H1 (cell line): ENCODE data around the gene EML4. TPM values are rescaled to one million over a fixed set of nuclear protein-coding genes. Genes with fewer than 3 reads are reported as not detected.

Experiments used
- CTCF ChIA-PET: fragments of 300-600 bp; sonication (Branson Sonifier 250); formaldehyde crosslinking; loops from one replicate; lab custom pipeline; 2021; ENCODE audit not compliant: partially characterized antibody; lab: Charles Lee
- POLR2A ChIA-PET: fragments of 300-600 bp; sonication (Branson Sonifier 250); formaldehyde crosslinking; loops from one replicate; lab custom pipeline; 2021; ENCODE audit warnings: inconsistent platforms; ENCODE audit not compliant: partially characterized antibody; lab: Charles Lee
- DNase-seq, 2 experiments: peaks; one replicate each; pipeline versions ENCODE4 v3.0.0 to v3.0.0-alpha.2; 2010 to 2022; ENCODE audit warnings: low spot score in 2 of 2, low read depth in 1 of 2, mixed read lengths in 1 of 2
- FAIRE-seq: peaks from 2 replicates; lab custom pipeline; 2011; peaks lifted over from hg19 to GRCh38; lab: Jason Lieb, UNC
- H2AFZ ChIP-seq: 2 replicates; pipeline ENCODE4 v1.8.1; 2012; ENCODE audit warnings: low read length, inconsistent platforms
- H2AK5ac ChIP-seq: 2 replicates; pipeline ENCODE4 v1.6.1; 2013; ENCODE audit warnings: low read depth, low read length
- H2BK120ac ChIP-seq: replicated peaks from 2 replicates; pipeline ENCODE3; 2013; ENCODE audit warnings: low read depth, low read length, inconsistent platforms
- H2BK12ac ChIP-seq: 2 replicates; pipeline ENCODE4 v1.6.1; 2013; ENCODE audit warnings: low read depth, low read length
- H2BK15ac ChIP-seq: 2 replicates; pipeline ENCODE4 v1.6.1; 2013; ENCODE audit warnings: low read length
- H2BK20ac ChIP-seq: 2 replicates; pipeline ENCODE4 v1.6.1; 2013; ENCODE audit warnings: low read length
- H2BK5ac ChIP-seq: 2 replicates; pipeline ENCODE4 v1.6.1; 2013; ENCODE audit warnings: low read depth, low read length
- H3K14ac ChIP-seq: 2 replicates; pipeline ENCODE4 v1.6.1; 2013; ENCODE audit warnings: inconsistent platforms; ENCODE audit not compliant: insufficient read length
- H3K18ac ChIP-seq: 2 replicates; pipeline ENCODE4 v1.6.1; 2013; ENCODE audit warnings: low read length; ENCODE audit errors: extremely low read depth
- H3K23ac ChIP-seq: 2 replicates; pipeline ENCODE4 v1.6.1; 2013; ENCODE audit warnings: inconsistent platforms; ENCODE audit not compliant: insufficient read length
- H3K23me2 ChIP-seq: 2 replicates; pipeline ENCODE4 v1.6.1; 2013; ENCODE audit warnings: low read depth, low read length
- H3K27ac ChIP-seq: 2 replicates; pipeline ENCODE4 v1.6.1; 2011; ENCODE audit warnings: low read depth, low read length, inconsistent platforms
- H3K27me3 ChIP-seq, 4 experiments: replicated peaks in 1 of 4; 1 replicate in 1 of 4; 2 replicates in 3 of 4; pipeline versions ENCODE4 v1.6.1 to v1.8.1; 2011 to 2013; ENCODE audit warnings: low read length in 3 of 4, mild to moderate bottlenecking in 3 of 4, inconsistent platforms in 2 of 4, mixed read lengths in 2 of 4, moderate library complexity in 1 of 4; ENCODE audit not compliant: control insufficient read depth in 3 of 4, insufficient read depth in 3 of 4; ENCODE audit errors: extremely low read depth in 1 of 4
- H3K36me3 ChIP-seq, 4 experiments: 2 replicates each; pipeline versions ENCODE4 v1.6.1 to v1.8.1; 2011 to 2013; ENCODE audit warnings: mild to moderate bottlenecking in 4 of 4, low read length in 3 of 4, moderate library complexity in 2 of 4, control low read depth in 1 of 4, inconsistent platforms in 1 of 4; ENCODE audit not compliant: insufficient read depth in 4 of 4, control insufficient read depth in 2 of 4
- H3K4ac ChIP-seq: replicated peaks from 2 replicates; pipeline ENCODE3; 2013; ENCODE audit warnings: low read length, low read depth, mixed read lengths, inconsistent platforms; ENCODE audit not compliant: insufficient read length
- H3K4me1 ChIP-seq, 4 experiments: replicated peaks in 1 of 4; 1 replicate in 1 of 4; 2 replicates in 3 of 4; pipeline versions ENCODE4 v1.6.1 to v1.8.1; 2011 to 2013; ENCODE audit warnings: low read length in 3 of 4, inconsistent platforms in 2 of 4, mixed read lengths in 1 of 4; ENCODE audit not compliant: insufficient read depth in 4 of 4, control insufficient read depth in 3 of 4
- H3K4me2 ChIP-seq, 2 experiments: 2 replicates each; pipeline versions ENCODE4 v1.6.1 to v1.8.1; 2011 to 2013; ENCODE audit warnings: low read depth in 2 of 2, low read length in 2 of 2, control low read depth in 1 of 2, inconsistent platforms in 1 of 2, mild to moderate bottlenecking in 1 of 2; ENCODE audit not compliant: insufficient read depth in 1 of 2
- H3K4me3 ChIP-seq, 4 experiments: fragments of 200-600, 300-600 bp in 1 of 4; sonication (generic), shearing (Covaris generic), sonication (Bioruptor Twin) in 1 of 4; 2 replicates each; pipeline versions ENCODE4 v1.5.1 to v1.8.1; 2011 to 2016; ENCODE audit warnings: low read length in 4 of 4, low read depth in 3 of 4, control low read depth in 2 of 4, inconsistent platforms in 2 of 4, mild to moderate bottlenecking in 2 of 4, mixed read lengths in 1 of 4, moderate library complexity in 1 of 4; ENCODE audit not compliant: insufficient read depth in 2 of 4; ENCODE audit errors: extremely low read depth in 1 of 4
- H3K56ac ChIP-seq: replicated peaks from 2 replicates; pipeline ENCODE3; 2013; ENCODE audit warnings: low read depth, mild to moderate bottlenecking, mixed read lengths, low read length, inconsistent platforms; ENCODE audit not compliant: insufficient read length
- H3K79me1 ChIP-seq: 2 replicates; pipeline ENCODE4 v1.6.1; 2013; ENCODE audit warnings: low read depth, low read length, control low read depth
- H3K79me2 ChIP-seq, 2 experiments: 2 replicates each; pipeline versions ENCODE4 v1.6.1 to v1.8.1; 2012 to 2013; ENCODE audit warnings: low read length in 2 of 2, mild to moderate bottlenecking in 2 of 2, inconsistent platforms in 1 of 2; ENCODE audit not compliant: insufficient read depth in 2 of 2, control insufficient read depth in 1 of 2
- H3K9ac ChIP-seq, 4 experiments: replicated peaks in 1 of 4; 1 replicate in 1 of 4; 2 replicates in 3 of 4; pipeline versions ENCODE4 v1.6.1 to v1.8.1; 2011 to 2013; ENCODE audit warnings: low read depth in 3 of 4, low read length in 3 of 4, control low read depth in 2 of 4, mild to moderate bottlenecking in 2 of 4, moderate library complexity in 2 of 4, inconsistent platforms in 1 of 4; ENCODE audit errors: extremely low read depth in 1 of 4
- H3K9me3 ChIP-seq, 2 experiments: 2 replicates each; pipeline versions ENCODE4 v1.6.1 to v1.8.1; 2012 to 2013; ENCODE audit warnings: mild to moderate bottlenecking in 2 of 2, moderate library complexity in 2 of 2, control low read depth in 1 of 2, inconsistent platforms in 1 of 2, low read depth in 1 of 2, low read length in 1 of 2, mixed read lengths in 1 of 2; ENCODE audit not compliant: insufficient read depth in 2 of 2
- H4K20me1 ChIP-seq, 2 experiments: replicated peaks in 1 of 2; 2 replicates each; pipeline versions ENCODE3 to v1.8.1; 2011 to 2013; ENCODE audit warnings: inconsistent platforms in 2 of 2, low read length in 2 of 2, mild to moderate bottlenecking in 1 of 2; ENCODE audit not compliant: insufficient read depth in 2 of 2, control insufficient read depth in 1 of 2
- H4K5ac ChIP-seq: 2 replicates; pipeline ENCODE4 v1.6.1; 2013; ENCODE audit warnings: low read length, low read depth, mixed read lengths, inconsistent platforms; ENCODE audit not compliant: insufficient read length
- H4K8ac ChIP-seq: 2 replicates; pipeline ENCODE4 v1.8.0; 2013; ENCODE audit warnings: mild to moderate bottlenecking, moderate library complexity, low read length, inconsistent platforms; ENCODE audit not compliant: insufficient read depth; ENCODE audit errors: extremely low read depth
- H4K91ac ChIP-seq: replicated peaks from 2 replicates; pipeline ENCODE3; 2013; ENCODE audit warnings: low read length, mixed read lengths, inconsistent platforms; ENCODE audit not compliant: insufficient read length
- BACH1 ChIP-seq: IDR thresholded peaks from 2 replicates; pipeline ENCODE4 v1.6.1; 2012; ENCODE audit warnings: low read length, improper control_type of control experiment
- CHD1 ChIP-seq: IDR thresholded peaks from 2 replicates; pipeline ENCODE4 v1.6.1; 2012; ENCODE audit warnings: low read depth, low read length, improper control_type of control experiment
- E2F6 ChIP-seq: IDR thresholded peaks from 2 replicates; pipeline ENCODE4 v1.6.1; 2012; ENCODE audit warnings: inconsistent platforms
- MAFK ChIP-seq: IDR thresholded peaks from 2 replicates; pipeline ENCODE4 v1.6.1; 2012; ENCODE audit warnings: low read depth, mild to moderate bottlenecking, improper control_type of control experiment, low read length
- NANOG ChIP-seq: IDR thresholded peaks from 2 replicates; pipeline ENCODE4 v1.6.1; 2011; ENCODE audit warnings: low read length, low read depth, mild to moderate bottlenecking, inconsistent platforms; ENCODE audit not compliant: insufficient read depth, poor library complexity, severe bottlenecking
- POLR2AphosphoS5 ChIP-seq: IDR thresholded peaks from 2 replicates; pipeline ENCODE4 v1.6.1; 2011; ENCODE audit warnings: low read depth, low read length
- RXRA ChIP-seq: IDR thresholded peaks from 2 replicates; pipeline ENCODE4 v1.6.1; 2011; ENCODE audit warnings: low read depth, mild to moderate bottlenecking, low read length, moderate library complexity; ENCODE audit not compliant: insufficient read depth
- SAP30 ChIP-seq: fragments of 300-600 bp; sonication (generic); IDR thresholded peaks from 2 replicates; pipeline ENCODE4 v1.7.1; 2012; ENCODE audit warnings: low read length, moderate library complexity, mild to moderate bottlenecking, inconsistent platforms; ENCODE audit not compliant: insufficient read depth, insufficient replicate concordance
- SP4 ChIP-seq: IDR thresholded peaks from 2 replicates; pipeline ENCODE4 v1.6.1; 2012; ENCODE audit warnings: low read length, inconsistent platforms
- TBP ChIP-seq: IDR thresholded peaks from 2 replicates; pipeline ENCODE4 v1.6.1; 2011; ENCODE audit warnings: low read depth, low read length, improper control_type of control experiment
- TCF12 ChIP-seq: IDR thresholded peaks from 2 replicates; pipeline ENCODE4 v1.6.1; 2011; ENCODE audit warnings: low read depth, mild to moderate bottlenecking, low read length
- WGBS, 2 experiments: shearing (Covaris generic) in 1 of 2; methylation state at CpG; one replicate each; pipeline versions ENCODE4 v1.1.6 to v1.1.7; 2013 to 2015; ENCODE audit warnings: low lambda C conversion rate in 2 of 2, mixed read lengths in 2 of 2, inconsistent platforms in 1 of 2, low coverage in 1 of 2, missing lambda C conversion rate in 1 of 2; ENCODE audit not compliant: insufficient replicate concordance in 2 of 2, insufficient coverage in 1 of 2, insufficient read length in 1 of 2; ENCODE audit errors: extremely low coverage in 1 of 2, missing lambda C conversion rate in 1 of 2; 5-methylcytosine and 5-hydroxymethylcytosine counted together
- polyA plus RNA-seq, 7 experiments: library from polyadenylated mRNA; depleted of rRNA in 3 of 7; stranded (reverse) in 5 of 7; unstranded in 2 of 7; fragments of >200 nt in 5 of 7; fragments of 200-250 nt in 2 of 7; gene quantifications; 1 replicate in 5 of 7; 2 replicates in 1 of 7; 4 replicates in 1 of 7; pipeline versions ENCODE4 v1.2.1 to v1.2.3, GENCODE V29; 2011 to 2013; ENCODE audit warnings: missing spikeins in 2 of 7, mixed read lengths in 2 of 7
- total RNA-seq: library from RNA; stranded (reverse); fragmentation: NEBNext Ultra II Directional; extraction: Animal tissue kit (Norgen Biotek cat#: 25700); gene quantifications from 2 replicates; pipeline ENCODE4 v1.2.1, GENCODE V29; 2021
- TF ChIP-seq, protein P1 (sequence below): IDR thresholded peaks from 2 replicates; pipeline ENCODE4 v1.6.1; 2012; ENCODE audit warnings: inconsistent platforms

Gene EML4
- total and polyA plus RNA-seq, 2 of the 8 experiments (the other 6 are each of a cell fraction or from before 2014, with no cell fraction given) = 50.1 to 104 TPM

DNA sequence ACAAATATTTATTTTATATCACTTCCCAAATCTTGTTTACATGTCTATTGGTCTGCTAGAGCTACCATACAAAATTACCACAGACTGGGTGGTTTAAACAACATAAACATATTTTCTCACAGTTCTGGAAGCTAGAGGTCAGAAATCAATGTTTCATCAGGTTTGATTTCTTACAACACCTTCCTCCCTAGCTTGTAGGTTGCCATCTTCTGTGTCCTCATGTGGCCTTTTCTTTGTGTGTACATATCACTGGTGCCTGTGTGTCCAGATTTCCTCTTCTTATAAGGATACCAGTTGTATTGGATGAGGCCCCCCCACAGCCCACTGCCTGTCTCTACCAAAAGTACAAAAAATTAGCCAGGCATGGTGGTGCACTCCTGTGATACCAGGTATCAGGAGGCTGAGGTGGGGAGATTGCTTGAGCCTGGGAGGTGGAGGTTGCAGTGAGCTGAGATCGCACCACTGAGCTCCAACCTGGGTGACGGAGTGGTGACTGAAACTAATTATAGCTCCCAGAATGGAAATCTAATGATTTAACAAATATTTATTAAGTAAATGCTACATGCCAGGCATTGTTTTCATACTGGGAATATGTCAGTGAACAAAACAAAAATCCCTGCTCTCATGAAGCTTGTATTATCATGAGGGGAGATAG, 13.6 kb downstream of the EML4 start:
- H3K27me3 ChIP-seq = no peaks in the 10 kb centered on the region
- no peak overlapping the region for H3K14ac ChIP-seq
- H3K4me2 ChIP-seq = no peak overlapping the region
- no peak overlapping the region for H2AFZ ChIP-seq
- H3K4me3 ChIP-seq = no peak overlapping the region
- no peak overlapping the region for H3K27ac ChIP-seq
- no peak for DNase-seq
- no peak overlapping the region for H2BK120ac ChIP-seq
- peaks cover 0 to 6% of the 10 kb centered on the region in 2 experiments for H4K20me1 ChIP-seq
- no peak overlapping the region for H4K91ac ChIP-seq
- H3K79me2 ChIP-seq = peaks cover 0 to 96% of the 10 kb centered on the region in 2 experiments; a peak in 3 of 4 replicates
- peaks cover 0 to 3% (median 0%) of the 10 kb centered on the region in 4 experiments; a peak in 1 of 7 replicates for H3K4me1 ChIP-seq
- no peak overlapping the region for H2BK20ac ChIP-seq
- no peak overlapping the region for H4K8ac ChIP-seq
- WGBS, 2 experiments = 97% methylated on average over 2 of the region's 2 CpGs; no CpG with 5 or more reads in 1 of the 2 experiments
- no peak overlapping the region for H2AK5ac ChIP-seq
- no peaks in the 10 kb centered on the region for H3K9me3 ChIP-seq
- no peaks in the 10 kb centered on the region for H3K79me1 ChIP-seq
- ChIA-PET CTCF (interaction anchor here (0.6 to 5.0 kb wide), 14 partner anchors 12 to 1253 kb away, joined by 3 to 23 read pairs (median 4); no protein-coding TSS in a partner anchor), POLR2A (interaction anchor here (1.4 to 1.8 kb wide), 3 partner anchors 9 to 11 kb away, joined by 4 to 7 read pairs (median 4); no protein-coding TSS in a partner anchor)
- H2BK5ac ChIP-seq = no peak overlapping the region
- H3K23me2 ChIP-seq = no peaks in the 10 kb centered on the region
- peaks cover 0 to 3% (median 0%) of the 10 kb centered on the region in 4 experiments; a peak in 2 of 8 replicates for H3K36me3 ChIP-seq
- H3K23ac ChIP-seq = no peak overlapping the region
- no peak overlapping the region for H3K56ac ChIP-seq
- no peak overlapping the region for H3K9ac ChIP-seq
- no peak overlapping the region for H2BK15ac ChIP-seq
- H4K5ac ChIP-seq = no peak overlapping the region
- H3K4ac ChIP-seq = no peak overlapping the region
- no peak overlapping the region for H2BK12ac ChIP-seq
- H3K18ac ChIP-seq = no peak overlapping the region
- no peak for FAIRE-seq
- TF ChIP-seq TCF12 (no peak), BACH1 (no peak), SP4 (no peak), POLR2AphosphoS5 (no peak), RXRA (no peak), TBP (no peak), MAFK (no peak), E2F6 (no peak), NANOG (no peak), SAP30 (no peak), CHD1 (no peak)
- TF ChIP-seq, protein P1, sequence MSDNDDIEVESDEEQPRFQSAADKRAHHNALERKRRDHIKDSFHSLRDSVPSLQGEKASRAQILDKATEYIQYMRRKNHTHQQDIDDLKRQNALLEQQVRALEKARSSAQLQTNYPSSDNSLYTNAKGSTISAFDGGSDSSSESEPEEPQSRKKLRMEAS = no peak
